ENCODE measurements around the gene PHOX2A.
"Not testable (repeated sequence)": the region's sequence is repeated elsewhere in the genome, so short reads cannot be mapped to it uniquely, and the experiment has no call there.

PHOX2A gene

DNA sequence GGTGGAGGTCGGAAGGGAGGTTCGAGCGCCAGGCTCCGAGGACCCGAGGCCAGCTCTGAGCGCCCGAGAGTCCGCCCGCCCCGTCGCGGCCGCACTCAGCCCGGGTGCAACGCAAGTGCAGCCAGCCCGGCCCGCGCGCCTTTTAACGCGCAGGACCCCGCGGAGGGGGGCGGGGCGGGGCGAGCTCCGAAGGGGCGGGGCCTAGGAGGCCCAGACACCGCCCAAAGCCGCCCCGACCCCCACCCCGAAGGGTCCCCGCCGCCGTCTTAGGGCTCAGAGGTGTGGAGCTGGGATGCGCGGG, at the start of gene PHOX2A:
Gene PHOX2A (minus strand): TSS at position 117 of the 301 bp plus-strand sequence. CDS start 172 bp downstream, outside the sequence.
- Mint-ChIP-seq H3K4me3 (no peak within 1 kb of the TSS), H3K36me3 (ENCODE audit: low read depth) (peaks cover 2% of the 10 kb centered on the region), H3K9me3 (no peaks in the 10 kb centered on the region), H3K27me3 (ENCODE audit: low read depth) (peaks cover 52% of the 10 kb centered on the region), H3K27ac (no peak within 1 kb of the TSS), H3K4me1 (ENCODE audit: low read depth) (peaks cover 13% of the 10 kb centered on the region)
- no peak for DNase-seq (ENCODE audit: low spot score)

DNA sequence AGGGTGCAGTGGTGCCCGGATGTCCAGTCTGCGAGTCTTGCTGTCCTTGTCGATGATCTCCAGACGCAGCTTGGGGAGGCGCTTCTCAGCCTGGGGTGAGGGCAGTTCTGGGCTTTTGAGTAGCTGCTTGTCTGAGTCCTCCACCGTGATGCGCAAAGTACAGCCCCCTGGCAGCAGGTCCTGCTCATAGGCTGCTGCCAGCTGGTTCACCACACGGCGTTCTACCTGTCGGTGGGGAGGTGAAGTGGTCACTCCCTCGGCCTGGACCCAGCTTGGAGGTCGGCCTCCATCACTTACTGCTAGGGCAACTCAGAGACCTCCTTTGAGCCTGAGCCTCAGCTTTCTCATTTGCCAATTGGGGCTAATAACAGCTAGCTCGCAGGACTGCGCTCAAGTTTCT, 49.4 kb upstream of the PHOX2A start:
- no peak overlapping the region for H3K4me3 Mint-ChIP-seq
- no peak overlapping the region for H3K27ac Mint-ChIP-seq
- no peaks in the 10 kb centered on the region for H3K4me1 Mint-ChIP-seq (ENCODE audit: low read depth)
- H3K9me3 Mint-ChIP-seq, result no peaks in the 10 kb centered on the region
- H3K36me3 Mint-ChIP-seq (ENCODE audit: low read depth), result no peaks in the 10 kb centered on the region
- DNase-seq (ENCODE audit: low spot score), result no peak
- H3K27me3 Mint-ChIP-seq (ENCODE audit: low read depth), result no peaks in the 10 kb centered on the region

DNA sequence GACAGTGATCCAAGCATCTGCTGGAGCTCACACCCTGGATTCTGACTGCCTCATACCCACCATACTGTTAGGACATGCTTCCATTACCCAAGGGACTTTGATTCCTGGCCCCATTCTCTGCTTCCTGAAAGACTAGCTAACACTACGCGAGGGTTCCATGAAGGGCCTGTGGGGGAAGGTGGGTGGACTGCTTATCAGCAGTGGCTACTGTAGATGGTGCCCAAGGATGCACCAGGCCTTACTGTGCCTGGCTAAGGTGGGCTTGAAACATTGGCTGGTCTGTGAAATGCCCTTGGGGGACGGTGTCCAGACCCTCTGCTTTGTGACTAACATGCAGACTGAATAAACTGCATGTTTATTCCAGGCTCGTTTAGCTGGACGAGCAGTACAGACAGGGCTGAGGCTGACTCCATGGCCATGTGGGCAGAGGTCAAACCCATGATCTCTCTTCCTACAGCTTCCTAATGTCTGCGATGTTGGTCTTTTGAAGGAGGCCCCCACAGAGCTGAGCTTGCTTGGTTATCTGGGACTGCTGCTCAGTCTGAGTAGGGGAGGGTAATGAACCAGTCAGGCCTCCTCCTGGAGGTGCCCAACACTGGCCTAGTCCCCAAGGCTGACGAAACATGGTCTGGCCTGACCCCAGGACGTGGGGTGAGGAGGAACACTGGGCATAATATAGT, 48.3 kb upstream of the PHOX2A start:
- H3K36me3 Mint-ChIP-seq (ENCODE audit: low read depth), result no peaks in the 10 kb centered on the region
- H3K9me3 Mint-ChIP-seq, result no peaks in the 10 kb centered on the region
- no peak for DNase-seq (ENCODE audit: low spot score)
- no peak overlapping the region for H3K4me3 Mint-ChIP-seq
- no peak overlapping the region for H3K27ac Mint-ChIP-seq
- no peaks in the 10 kb centered on the region for H3K4me1 Mint-ChIP-seq (ENCODE audit: low read depth)
- H3K27me3 Mint-ChIP-seq (ENCODE audit: low read depth), result no peaks in the 10 kb centered on the region

DNA sequence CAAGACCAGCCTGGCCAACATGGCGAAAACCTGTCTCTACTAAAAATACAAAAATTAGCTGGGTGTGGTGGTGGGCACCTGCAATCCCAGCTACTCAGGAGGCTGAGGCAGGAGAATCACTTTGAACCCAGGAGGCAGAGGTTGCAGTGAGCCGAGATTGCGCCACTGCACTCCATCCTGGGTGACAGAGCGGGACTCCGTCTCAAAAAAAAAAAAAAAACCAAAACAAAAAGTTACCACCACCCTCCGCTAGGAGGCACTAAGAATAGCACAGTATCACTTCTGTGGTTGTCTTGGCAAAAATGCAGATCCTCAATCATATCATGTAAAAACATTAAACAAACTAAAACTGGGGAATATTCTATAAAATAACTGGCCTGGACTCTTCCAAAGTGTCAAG, 46.8 kb upstream of the PHOX2A start:
- not testable (repeated sequence) for DNase-seq (ENCODE audit: low spot score); H3K27me3 Mint-ChIP-seq (ENCODE audit: low read depth); H3K9me3 Mint-ChIP-seq; H3K36me3 Mint-ChIP-seq (ENCODE audit: low read depth); H3K4me1 Mint-ChIP-seq (ENCODE audit: low read depth); H3K27ac Mint-ChIP-seq; H3K4me3 Mint-ChIP-seq

DNA sequence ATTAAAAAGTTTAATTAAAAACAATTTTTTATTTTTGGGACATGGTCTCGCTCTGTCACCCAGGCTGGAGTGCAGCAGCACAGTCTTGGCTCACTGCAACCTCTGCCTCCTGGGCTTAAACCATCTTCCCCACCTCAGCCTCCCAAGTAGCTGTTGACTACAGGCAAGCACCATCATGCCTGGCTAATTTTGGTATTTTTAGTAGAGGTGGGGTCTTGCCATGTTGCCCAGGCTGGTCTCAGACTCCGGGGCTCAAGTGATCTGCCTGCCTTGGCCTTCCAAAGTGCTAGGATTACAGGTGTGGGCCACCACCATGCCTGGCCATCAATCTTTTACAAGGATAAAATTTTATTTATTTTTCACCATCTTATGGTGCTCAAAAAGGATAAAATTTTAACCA, 43.3 kb upstream of the PHOX2A start:
- Mint-ChIP-seq H3K4me1 (ENCODE audit: low read depth) (no peaks in the 10 kb centered on the region), H3K9me3 (no peaks in the 10 kb centered on the region), H3K36me3 (ENCODE audit: low read depth) (no peaks in the 10 kb centered on the region)

DNA sequence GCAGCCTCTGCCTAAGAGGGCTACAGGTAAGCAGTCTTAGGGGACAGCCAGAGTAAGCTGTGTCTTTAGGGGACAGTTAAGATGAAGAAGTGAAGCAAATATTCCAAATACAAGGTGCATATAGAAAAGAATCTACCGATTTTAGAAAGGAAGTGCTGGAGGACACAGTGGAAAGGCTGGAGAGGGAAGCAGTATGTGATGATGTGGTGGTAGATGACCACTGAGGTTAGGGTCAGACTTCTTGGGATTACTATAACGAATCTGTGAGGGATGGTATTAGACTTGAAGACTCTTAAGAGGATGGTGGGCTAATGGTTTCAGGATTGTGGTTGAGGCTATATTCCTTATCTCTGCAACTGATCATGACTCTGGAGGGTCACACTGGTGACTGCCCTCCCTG, 40.0 kb upstream of the PHOX2A start:
- Mint-ChIP-seq H3K9me3 (no peaks in the 10 kb centered on the region), H3K27ac (no peak overlapping the region), H3K4me1 (ENCODE audit: low read depth) (no peaks in the 10 kb centered on the region), H3K4me3 (no peak overlapping the region), H3K27me3 (ENCODE audit: low read depth) (peaks cover 30% of the 10 kb centered on the region), H3K36me3 (ENCODE audit: low read depth) (no peaks in the 10 kb centered on the region)
- DNase-seq (ENCODE audit: low spot score), result no peak

More for the DNA sequence above, 43.3 kb upstream of the PHOX2A start:
- DNase-seq (ENCODE audit: low spot score), result no peak
- H3K4me3 Mint-ChIP-seq, result no peak overlapping the region
- H3K27ac Mint-ChIP-seq, result no peak overlapping the region
- peaks cover 22% of the 10 kb centered on the region for H3K27me3 Mint-ChIP-seq (ENCODE audit: low read depth)

DNA sequence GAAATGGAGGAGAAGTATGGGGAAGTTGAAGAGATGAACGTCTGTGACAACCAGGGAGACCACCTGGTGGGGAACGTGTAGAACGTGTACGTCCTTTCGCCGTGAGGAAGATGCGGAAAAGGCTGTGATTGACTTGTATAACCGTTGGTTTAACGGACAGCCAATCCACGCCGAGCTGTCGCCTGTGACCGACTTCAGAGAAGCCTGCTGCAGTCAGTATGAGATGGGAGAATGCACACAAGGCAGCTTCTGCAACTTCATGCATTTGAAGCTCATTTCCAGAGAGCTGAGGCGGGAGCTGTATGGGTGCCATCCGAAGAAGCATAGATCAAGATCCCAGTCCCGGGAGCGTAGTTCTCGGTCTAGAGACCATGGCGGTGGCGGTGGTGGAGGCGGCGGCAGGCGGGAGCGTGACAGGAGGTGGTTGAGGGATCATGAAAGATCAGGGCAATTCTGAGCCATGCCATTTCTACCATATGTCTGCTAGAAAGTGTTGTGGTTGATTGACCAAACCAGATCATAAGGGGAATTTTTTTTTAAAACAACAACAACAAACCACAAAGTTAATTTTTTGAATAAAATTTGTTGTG, 36.8 kb upstream of the PHOX2A start:
- Mint-ChIP-seq H3K27ac (no peak overlapping the region), H3K27me3 (ENCODE audit: low read depth) (peaks cover 33% of the 10 kb centered on the region), H3K36me3 (ENCODE audit: low read depth) (no peaks in the 10 kb centered on the region), H3K9me3 (no peaks in the 10 kb centered on the region), H3K4me3 (no peak overlapping the region), H3K4me1 (ENCODE audit: low read depth) (no peaks in the 10 kb centered on the region)
- no peak for DNase-seq (ENCODE audit: low spot score)

DNA sequence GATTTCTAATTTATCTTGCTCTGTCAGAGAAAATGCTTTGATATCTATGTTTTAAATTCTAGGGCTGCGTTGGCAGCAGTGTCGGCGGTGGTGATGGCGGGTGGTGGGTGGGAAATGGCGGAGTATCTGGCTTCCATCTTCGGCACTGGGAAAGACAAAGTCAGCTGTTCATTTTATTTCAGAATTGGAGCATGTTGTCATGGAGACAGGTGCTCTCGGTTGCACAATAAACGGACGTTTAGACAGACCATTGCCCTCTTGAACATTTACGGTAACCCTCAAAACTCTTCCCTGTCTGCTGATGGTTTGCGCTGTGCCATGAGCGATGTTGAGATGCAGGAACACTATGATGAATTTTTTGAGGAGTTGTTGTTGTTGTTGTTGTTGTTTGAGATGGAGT, 36.1 kb upstream of the PHOX2A start:
- no peak overlapping the region for H3K4me3 Mint-ChIP-seq
- H3K27ac Mint-ChIP-seq, result no peak overlapping the region
- peaks cover 37% of the 10 kb centered on the region for H3K27me3 Mint-ChIP-seq (ENCODE audit: low read depth)
- H3K9me3 Mint-ChIP-seq, result no peaks in the 10 kb centered on the region
- no peaks in the 10 kb centered on the region for H3K36me3 Mint-ChIP-seq (ENCODE audit: low read depth)
- no peaks in the 10 kb centered on the region for H3K4me1 Mint-ChIP-seq (ENCODE audit: low read depth)
- no peak for DNase-seq (ENCODE audit: low spot score)

DNA sequence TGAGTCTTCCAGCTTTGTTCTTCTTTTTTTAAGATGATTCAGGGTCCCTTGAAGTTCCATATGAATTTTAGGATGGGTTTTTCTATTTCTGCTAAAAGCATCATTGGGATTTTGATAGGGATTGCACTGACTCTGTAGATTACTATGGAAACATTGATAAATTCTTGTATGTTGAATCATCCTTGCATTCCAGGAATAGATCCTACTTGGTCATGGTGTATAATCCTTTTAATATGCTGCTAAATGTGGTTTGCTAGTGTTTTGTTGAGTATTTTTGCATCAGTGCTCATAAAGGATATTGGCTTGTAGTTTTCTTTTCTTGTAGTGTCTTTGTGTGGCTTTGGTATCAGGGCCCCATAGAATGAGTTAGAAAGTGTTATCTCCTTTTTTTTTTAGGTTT, 34.9 kb upstream of the PHOX2A start:
- peaks cover 34% of the 10 kb centered on the region for H3K27me3 Mint-ChIP-seq (ENCODE audit: low read depth)
- no peaks in the 10 kb centered on the region for H3K4me1 Mint-ChIP-seq (ENCODE audit: low read depth)
- H3K27ac Mint-ChIP-seq, result no peak overlapping the region
- no peak overlapping the region for H3K4me3 Mint-ChIP-seq
- DNase-seq (ENCODE audit: low spot score), result no peak
- H3K36me3 Mint-ChIP-seq (ENCODE audit: low read depth), result no peaks in the 10 kb centered on the region
- H3K9me3 Mint-ChIP-seq, result no peaks in the 10 kb centered on the region

DNA sequence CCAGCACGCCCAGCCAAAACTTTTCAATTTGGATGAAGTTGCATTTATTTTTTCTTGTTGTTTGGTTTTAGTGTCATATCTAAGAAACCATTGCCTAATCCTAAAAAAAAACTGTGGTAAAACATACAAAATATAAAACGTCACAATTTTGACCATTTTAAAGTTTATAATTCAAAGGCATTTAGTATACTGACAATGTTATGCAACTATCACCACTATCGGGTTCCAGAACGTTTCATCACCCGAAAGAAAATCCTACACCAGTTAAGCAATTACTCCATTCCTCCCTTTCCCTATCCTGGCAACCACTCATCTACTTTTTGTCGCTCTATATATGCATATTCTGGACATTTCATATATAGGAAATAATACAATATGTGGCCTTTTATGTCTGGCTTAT, 30.5 kb upstream of the PHOX2A start:
- H3K9me3 Mint-ChIP-seq, result no peaks in the 10 kb centered on the region

DNA sequence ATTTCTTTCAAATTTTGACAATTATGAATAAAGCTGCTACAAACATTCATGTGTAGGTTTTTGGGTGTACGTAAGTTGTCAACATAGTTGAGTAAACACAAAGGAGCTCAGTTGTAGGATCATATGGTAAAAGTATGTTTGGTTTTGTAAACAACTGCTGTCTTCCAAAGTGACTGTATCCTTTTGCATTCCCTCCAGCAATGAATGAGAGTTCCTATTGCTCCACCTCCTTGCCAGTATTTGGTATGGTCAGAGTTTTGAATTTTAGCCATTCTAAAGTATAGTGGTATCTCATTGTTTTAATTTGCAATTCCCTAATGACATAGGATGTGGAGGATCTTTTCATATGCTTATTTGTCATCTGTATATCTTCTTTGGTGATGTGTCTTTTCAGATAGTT, 28.0 kb upstream of the PHOX2A start:
- Mint-ChIP-seq H3K4me3 (no peak overlapping the region), H3K4me1 (ENCODE audit: low read depth) (peaks cover 8% of the 10 kb centered on the region), H3K27ac (no peak overlapping the region), H3K36me3 (ENCODE audit: low read depth) (no peaks in the 10 kb centered on the region), H3K9me3 (no peaks in the 10 kb centered on the region), H3K27me3 (ENCODE audit: low read depth) (peaks cover 23% of the 10 kb centered on the region)
- DNase-seq (ENCODE audit: low spot score), result no peak

More for the DNA sequence above, 30.5 kb upstream of the PHOX2A start:
- Mint-ChIP-seq H3K4me1 (ENCODE audit: low read depth) (peaks cover 4% of the 10 kb centered on the region), H3K27me3 (ENCODE audit: low read depth) (peaks cover 30% of the 10 kb centered on the region), H3K36me3 (ENCODE audit: low read depth) (no peaks in the 10 kb centered on the region), H3K27ac (no peak overlapping the region), H3K4me3 (no peak overlapping the region)
- DNase-seq (ENCODE audit: low spot score), result no peak

DNA sequence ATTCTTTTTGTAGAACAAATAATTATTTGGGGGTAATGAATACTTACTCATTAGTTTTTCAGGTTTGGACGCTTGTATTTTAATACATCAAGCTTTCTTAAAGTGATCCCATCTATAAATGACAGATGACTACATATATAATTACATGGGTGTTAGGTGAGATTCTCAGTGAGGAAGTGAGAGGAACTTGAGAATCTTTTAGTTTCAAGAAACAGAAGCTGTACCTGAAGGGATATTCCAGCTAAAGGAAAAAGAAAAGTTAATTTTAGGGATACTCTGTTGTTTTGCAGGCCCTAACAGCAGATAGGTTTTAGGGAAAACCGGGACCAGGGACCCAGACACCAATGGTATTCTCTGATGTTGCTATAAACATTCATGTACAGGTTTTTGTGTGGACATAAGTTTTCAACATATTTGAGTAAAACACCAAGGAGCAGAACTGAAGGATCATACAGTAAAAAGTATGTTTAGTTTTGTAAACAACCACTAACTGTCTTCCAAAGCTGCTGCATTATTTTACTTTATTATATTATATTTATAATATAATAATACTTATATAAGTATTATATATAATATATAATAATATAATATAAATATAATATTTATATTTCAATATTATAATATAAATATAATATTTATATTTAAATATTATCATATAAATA, 24.1 kb upstream of the PHOX2A start:
- Mint-ChIP-seq H3K27me3 (ENCODE audit: low read depth) (peaks cover 13% of the 10 kb centered on the region), H3K27ac (no peak overlapping the region), H3K4me3 (no peak overlapping the region), H3K36me3 (ENCODE audit: low read depth) (no peaks in the 10 kb centered on the region), H3K4me1 (ENCODE audit: low read depth) (peaks cover 25% of the 10 kb centered on the region), H3K9me3 (no peaks in the 10 kb centered on the region)
- DNase-seq (ENCODE audit: low spot score), result no peak

DNA sequence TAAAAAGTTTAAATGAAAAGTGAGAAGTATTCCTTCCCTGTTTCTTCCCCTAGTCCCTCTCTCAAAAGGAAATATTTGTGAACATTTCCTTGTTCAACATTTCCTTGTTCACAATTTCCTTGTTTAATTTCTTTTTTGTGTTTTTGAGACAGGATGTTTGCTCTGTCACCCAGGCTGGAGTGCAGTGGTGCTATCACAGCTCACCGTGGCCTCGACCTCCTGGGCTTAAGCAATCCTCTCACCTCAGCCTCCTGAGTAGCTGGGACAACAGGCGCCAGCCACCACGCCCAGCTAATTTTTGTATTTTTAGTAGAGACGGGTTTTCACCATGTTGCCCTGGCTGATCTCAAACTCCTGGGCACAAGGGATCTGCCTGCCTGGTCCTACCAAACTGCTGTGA, 23.0 kb upstream of the PHOX2A start:
- not testable (repeated sequence) for H3K9me3 Mint-ChIP-seq; H3K27ac Mint-ChIP-seq; DNase-seq (ENCODE audit: low spot score); H3K4me3 Mint-ChIP-seq; H3K27me3 Mint-ChIP-seq (ENCODE audit: low read depth); H3K36me3 Mint-ChIP-seq (ENCODE audit: low read depth)
- peaks cover 33% of the 10 kb centered on the region for H3K4me1 Mint-ChIP-seq (ENCODE audit: low read depth)

DNA sequence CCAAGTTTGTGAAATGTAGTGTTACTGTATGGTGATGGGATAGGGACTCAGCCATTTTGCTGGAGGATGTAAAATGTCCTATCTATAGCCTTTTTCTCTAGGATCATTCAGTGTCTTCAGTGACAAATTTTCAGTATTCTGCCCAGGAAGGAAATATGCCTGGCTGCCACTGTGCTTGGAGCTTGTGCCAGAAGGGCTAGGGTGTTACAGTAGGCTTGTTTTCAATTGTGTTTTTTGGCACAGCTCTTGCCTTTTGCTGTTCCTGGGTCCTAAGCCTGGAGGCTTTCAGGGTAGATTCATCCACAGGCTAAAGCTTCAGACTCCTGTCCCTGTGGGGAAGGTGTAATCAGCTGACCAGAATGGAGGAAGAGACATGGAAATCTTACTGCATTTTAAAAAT, 22.0 kb upstream of the PHOX2A start:
- no peaks in the 10 kb centered on the region for H3K36me3 Mint-ChIP-seq (ENCODE audit: low read depth)
- H3K9me3 Mint-ChIP-seq, result no peaks in the 10 kb centered on the region
- H3K4me1 Mint-ChIP-seq (ENCODE audit: low read depth), result peaks cover 33% of the 10 kb centered on the region
- H3K4me3 Mint-ChIP-seq, result no peak overlapping the region
- H3K27me3 Mint-ChIP-seq (ENCODE audit: low read depth), result peaks cover 10% of the 10 kb centered on the region
- no peak for DNase-seq (ENCODE audit: low spot score)
- no peak overlapping the region for H3K27ac Mint-ChIP-seq

DNA sequence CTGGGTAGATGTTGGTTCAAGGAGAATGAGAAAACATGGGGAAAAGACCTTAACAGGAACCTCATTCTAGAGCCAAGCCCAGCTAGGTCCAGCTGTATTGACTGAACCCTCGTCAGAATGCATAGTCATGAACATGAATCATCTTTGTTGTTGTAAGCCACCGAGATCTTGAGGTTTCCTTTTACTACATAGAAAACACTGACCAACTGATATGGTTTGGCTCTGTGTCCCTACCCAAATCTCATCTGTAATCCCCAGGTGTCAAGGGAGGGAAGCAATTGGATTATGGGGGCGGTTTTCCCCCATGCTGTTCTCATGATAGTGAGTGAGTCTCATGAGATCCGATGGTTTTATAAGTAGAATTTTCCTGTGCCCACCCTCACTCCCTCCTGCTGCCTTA, 19.4 kb upstream of the PHOX2A start:
- no peaks in the 10 kb centered on the region for H3K36me3 Mint-ChIP-seq (ENCODE audit: low read depth)
- no peak overlapping the region for H3K4me3 Mint-ChIP-seq
- no peak for DNase-seq (ENCODE audit: low spot score)
- H3K4me1 Mint-ChIP-seq (ENCODE audit: low read depth), result peaks cover 25% of the 10 kb centered on the region
- H3K27me3 Mint-ChIP-seq (ENCODE audit: low read depth), result peaks cover 17% of the 10 kb centered on the region
- H3K9me3 Mint-ChIP-seq, result no peaks in the 10 kb centered on the region
- no peak overlapping the region for H3K27ac Mint-ChIP-seq

Measured in T-helper 2 cell treated with Interferon-gamma antibody and Interleukin-4, amounts not matched to agents 5 μg/mL and 100 μg/mL, for 36 hours (primary cell).